H9 (cell line): ENCODE data around the gene ABHD12. TPM values are rescaled to one million over a fixed set of nuclear protein-coding genes. Genes with fewer than 3 reads are reported as not detected.

ENCODE experiments used
- DNase-seq: peaks from one replicate; pipeline ENCODE4 v3.0.0-alpha.2; 2017
- H2AFZ ChIP-seq: one replicate; pipeline ENCODE4 v1.6.1; 2013; ENCODE audit warnings: mild to moderate bottlenecking, low read length, control low read depth, moderate library complexity
- H2AK5ac ChIP-seq: 2 replicates; pipeline ENCODE4 v1.6.1; 2013; ENCODE audit warnings: low read length, control low read depth, mixed read lengths; ENCODE audit not compliant: insufficient read length
- H2BK120ac ChIP-seq: one replicate; pipeline ENCODE4 v1.6.1; 2013; ENCODE audit warnings: low read depth, mild to moderate bottlenecking, low read length, control low read depth, inconsistent platforms; ENCODE audit not compliant: poor library complexity, severe bottlenecking
- H2BK12ac ChIP-seq: 2 replicates; pipeline ENCODE4 v1.6.1; 2013; ENCODE audit warnings: low read length, control low read depth, mixed read lengths, low read depth; ENCODE audit not compliant: insufficient read length
- H2BK15ac ChIP-seq: 2 replicates; pipeline ENCODE4 v1.6.1; 2013; ENCODE audit warnings: low read depth, low read length, control low read depth
- H2BK20ac ChIP-seq: one replicate; pipeline ENCODE4 v1.6.1; 2013; ENCODE audit warnings: low read depth, mild to moderate bottlenecking, low read length, control low read depth, inconsistent platforms; ENCODE audit not compliant: poor library complexity, severe bottlenecking
- H2BK5ac ChIP-seq: 2 replicates; pipeline ENCODE4 v1.6.1; 2013; ENCODE audit warnings: low read length, control low read depth, mixed read lengths; ENCODE audit not compliant: insufficient read length
- H3K14ac ChIP-seq: 2 replicates; pipeline ENCODE4 v1.6.1; 2013; ENCODE audit warnings: low read length, control low read depth; ENCODE audit not compliant: insufficient read depth
- H3K18ac ChIP-seq: 2 replicates; pipeline ENCODE4 v1.6.1; 2013; ENCODE audit warnings: low read depth, mild to moderate bottlenecking, mixed read lengths, low read length, control low read depth; ENCODE audit not compliant: insufficient read length
- H3K23ac ChIP-seq: 2 replicates; pipeline ENCODE4 v1.6.1; 2013; ENCODE audit warnings: low read length, control low read depth, mixed read lengths, low read depth; ENCODE audit not compliant: insufficient read length
- H3K23me2 ChIP-seq: 2 replicates; pipeline ENCODE4 v1.6.1; 2013; ENCODE audit warnings: low read depth, mild to moderate bottlenecking, mixed read lengths, low read length, control low read depth; ENCODE audit not compliant: insufficient read length, poor library complexity, severe bottlenecking
- H3K27ac ChIP-seq: 2 replicates; pipeline ENCODE4 v1.5.1; 2013; ENCODE audit warnings: low read length, control low read depth, mixed read lengths, low read depth; ENCODE audit not compliant: insufficient read length
- H3K27me3 ChIP-seq: 2 replicates; pipeline ENCODE4 v1.6.1; 2013; ENCODE audit warnings: low read length, control low read depth, inconsistent platforms; ENCODE audit not compliant: insufficient read depth
- H3K4ac ChIP-seq: 2 replicates; pipeline ENCODE4 v1.6.1; 2013; ENCODE audit warnings: low read depth, mild to moderate bottlenecking, control low read depth, inconsistent platforms, low read length, moderate library complexity
- H3K4me1 ChIP-seq: 2 replicates; pipeline ENCODE4 v1.6.1; 2013; ENCODE audit warnings: low read length, control low read depth, inconsistent platforms; ENCODE audit not compliant: insufficient read depth
- H3K4me2 ChIP-seq: 2 replicates; pipeline ENCODE4 v1.6.1; 2013; ENCODE audit warnings: low read length, control low read depth, mixed read lengths; ENCODE audit not compliant: insufficient read length, insufficient read depth
- H3K56ac ChIP-seq: 2 replicates; pipeline ENCODE4 v1.6.1; 2013; ENCODE audit warnings: low read depth, mild to moderate bottlenecking, mixed read lengths, low read length, control low read depth; ENCODE audit not compliant: insufficient read length
- H3K79me1 ChIP-seq: 2 replicates; pipeline ENCODE4 v1.6.1; 2013; ENCODE audit warnings: low read depth, mild to moderate bottlenecking, moderate library complexity, low read length, control low read depth, inconsistent platforms; ENCODE audit not compliant: insufficient read depth, poor library complexity, severe bottlenecking
- H3K79me2 ChIP-seq: 2 replicates; pipeline ENCODE4 v1.6.1; 2013; ENCODE audit warnings: low read length, control low read depth, inconsistent platforms; ENCODE audit not compliant: insufficient read depth
- H3K9ac ChIP-seq: 2 replicates; pipeline ENCODE4 v1.6.1; 2013; ENCODE audit warnings: low read length, control low read depth, mixed read lengths; ENCODE audit not compliant: insufficient read length; ENCODE audit errors: extremely low read depth
- H3K9me3 ChIP-seq: one replicate; pipeline ENCODE4 v1.6.1; 2013; ENCODE audit warnings: low read depth, low read length, inconsistent platforms; ENCODE audit not compliant: control insufficient read depth
- H3T11ph ChIP-seq: one replicate; pipeline ENCODE4 v1.6.1; 2013; ENCODE audit warnings: mild to moderate bottlenecking, low read length, control low read depth, inconsistent platforms
- H4K20me1 ChIP-seq: one replicate; pipeline ENCODE4 v1.6.1; 2013; ENCODE audit not compliant: control insufficient read depth, insufficient read length, insufficient read depth
- H4K5ac ChIP-seq: 2 replicates; pipeline ENCODE4 v1.6.1; 2013; ENCODE audit warnings: low read depth, mild to moderate bottlenecking, mixed read lengths, low read length, control low read depth; ENCODE audit not compliant: insufficient read length
- H4K8ac ChIP-seq: replicated peaks from 2 replicates; pipeline ENCODE4 v1.6.1; 2013; ENCODE audit warnings: low read length, control low read depth, mixed read lengths, low read depth; ENCODE audit not compliant: insufficient read length
- H4K91ac ChIP-seq: 2 replicates; pipeline ENCODE4 v1.6.1; 2013; ENCODE audit warnings: low read depth, mild to moderate bottlenecking, moderate library complexity, mixed read lengths, low read length, control low read depth; ENCODE audit not compliant: insufficient read length
- H3K27ac Mint-ChIP-seq, 3 experiments: 2 replicates in 2 of 3; 3 replicates in 1 of 3; pipeline ENCODE4 v1.8.0; 2020 to 2021; ENCODE audit warnings: mixed read lengths in 3 of 3, mild to moderate bottlenecking in 1 of 3, moderate library complexity in 1 of 3
- H3K27me3 Mint-ChIP-seq: 2 replicates; pipeline ENCODE4 v1.8.0; 2021; ENCODE audit warnings: low read depth, mild to moderate bottlenecking, moderate library complexity, mixed read lengths
- H3K36me3 Mint-ChIP-seq, 3 experiments: 2 replicates in 2 of 3; 3 replicates in 1 of 3; pipeline ENCODE4 v1.8.0; 2020 to 2021; ENCODE audit warnings: low read depth in 3 of 3, mixed read lengths in 3 of 3; ENCODE audit not compliant: insufficient read depth in 1 of 3
- H3K4me1 Mint-ChIP-seq, 2 experiments: 2 replicates each; pipeline ENCODE4 v1.8.0; 2020; ENCODE audit warnings: mixed read lengths in 2 of 2
- H3K4me3 Mint-ChIP-seq, 2 experiments: 2 replicates in 1 of 2; 3 replicates in 1 of 2; pipeline ENCODE4 v1.8.0; 2020 to 2021; ENCODE audit warnings: mild to moderate bottlenecking in 2 of 2, mixed read lengths in 2 of 2, moderate library complexity in 1 of 2
- H3K9me3 Mint-ChIP-seq, 2 experiments: 2 replicates in 1 of 2; 3 replicates in 1 of 2; pipeline ENCODE4 v1.8.0; 2020; ENCODE audit warnings: mild to moderate bottlenecking in 2 of 2, mixed read lengths in 2 of 2, moderate library complexity in 1 of 2
- CTCF ChIP-seq: fragments of 200-600 bp; sonication (generic); conservative IDR thresholded peaks from 3 replicates; pipeline ENCODE4 v1.8.0; 2021; ENCODE audit warnings: antibody characterized with exemption, mild to moderate bottlenecking
- WGBS: extraction: QIAGEN DNeasy Blood & Tissue Kit; methylation state at CpG from one replicate; pipeline ENCODE4 v1.1.7; 2013; ENCODE audit warnings: missing lambda C conversion rate, low lambda C conversion rate, mixed read lengths; ENCODE audit not compliant: insufficient read length; ENCODE audit errors: extremely low coverage; 5-methylcytosine and 5-hydroxymethylcytosine counted together
- total RNA-seq: library from RNA; stranded (reverse); gene quantifications from 2 replicates; pipeline ENCODE4 v1.2.1, GENCODE V29; 2021

The ABHD12 gene
- total RNA-seq, 1 experiment from 2014 or later, result 54.4 TPM

- Mint-ChIP-seq H3K27me3 (no peaks in the 10 kb centered on the region), H3K9me3 (peaks cover 9% of the 10 kb centered on the region in 2 experiments), H3K27ac (peak overlapping the region in 1 of 3 experiments; percentile 4; a peak in 1 of 7 replicates), H3K4me1 (peaks cover 21 to 23% of the 10 kb centered on the region in 2 experiments), H3K36me3 (peaks cover 19 to 36% (median 30%) of the 10 kb centered on the region in 3 experiments), H3K4me3 (no peak overlapping the region; a peak in 1 of 5 replicates)
- no peaks in the 10 kb centered on the region for H3K23me2 ChIP-seq
- no peak overlapping the region for H2BK15ac ChIP-seq
- no peak for TF ChIP-seq CTCF
- H3K4me2 ChIP-seq, result no peak overlapping the region
- no peak overlapping the region for H4K91ac ChIP-seq
- H2BK120ac ChIP-seq, result no peak overlapping the region
- H3K14ac ChIP-seq, result no peak overlapping the region
- H3K27me3 ChIP-seq, result no peaks in the 10 kb centered on the region
- H3K79me2 ChIP-seq, result peaks cover 3% of the 10 kb centered on the region; the same call in 1 of the 2 replicates
- no peak overlapping the region for H4K8ac ChIP-seq
- no peak overlapping the region for H3K23ac ChIP-seq
- H3K56ac ChIP-seq, result no peak overlapping the region
- no peak overlapping the region for H3T11ph ChIP-seq
- peaks cover 6% of the 10 kb centered on the region for H3K4me1 ChIP-seq
- no peak overlapping the region for H2AFZ ChIP-seq
- H3K79me1 ChIP-seq, result peaks cover 6% of the 10 kb centered on the region
- H2BK12ac ChIP-seq, result no peak overlapping the region
- H2BK5ac ChIP-seq, result no peak overlapping the region
- no peak overlapping the region for H3K4ac ChIP-seq
- H3K27ac ChIP-seq, result no peak overlapping the region
- DNase-seq, result no peak
- H4K20me1 ChIP-seq, result no peaks in the 10 kb centered on the region
- no peak overlapping the region for H3K9ac ChIP-seq
- H3K18ac ChIP-seq, result no peak overlapping the region
- H4K5ac ChIP-seq, result no peak overlapping the region
- H3K9me3 ChIP-seq, result no peaks in the 10 kb centered on the region
- H2BK20ac ChIP-seq, result no peak overlapping the region
- no peak overlapping the region for H2AK5ac ChIP-seq
- WGBS, result no CpG with 5 or more reads among the region's 3 CpGs
These were observed 65.6 kb downstream of the ABHD12 start for GRCh38 chr20:25325073-25325472.
